ENCODE results near the gene ADAMTS19.

DNA sequence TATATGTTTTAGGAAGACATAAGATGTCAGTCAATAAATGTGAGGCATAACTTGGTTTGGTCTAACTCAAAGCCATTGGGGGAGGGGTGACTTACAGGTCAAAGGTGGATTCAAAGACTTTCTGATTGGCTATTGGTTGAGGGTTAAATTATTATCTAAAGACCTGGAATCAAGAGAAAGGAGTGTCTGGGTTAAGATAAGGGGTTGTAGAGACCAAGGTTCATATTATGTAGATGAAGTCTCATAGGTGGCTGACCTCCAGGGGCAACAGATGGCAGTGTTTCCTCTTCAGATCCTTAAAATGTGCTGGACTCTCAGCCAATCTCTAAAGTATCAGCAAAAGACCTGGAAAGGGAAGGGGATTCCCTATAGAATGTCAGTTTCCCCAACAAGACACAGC is 236.5 kb downstream of the ADAMTS19 start:
- TF ChIP-seq, protein P1, sequence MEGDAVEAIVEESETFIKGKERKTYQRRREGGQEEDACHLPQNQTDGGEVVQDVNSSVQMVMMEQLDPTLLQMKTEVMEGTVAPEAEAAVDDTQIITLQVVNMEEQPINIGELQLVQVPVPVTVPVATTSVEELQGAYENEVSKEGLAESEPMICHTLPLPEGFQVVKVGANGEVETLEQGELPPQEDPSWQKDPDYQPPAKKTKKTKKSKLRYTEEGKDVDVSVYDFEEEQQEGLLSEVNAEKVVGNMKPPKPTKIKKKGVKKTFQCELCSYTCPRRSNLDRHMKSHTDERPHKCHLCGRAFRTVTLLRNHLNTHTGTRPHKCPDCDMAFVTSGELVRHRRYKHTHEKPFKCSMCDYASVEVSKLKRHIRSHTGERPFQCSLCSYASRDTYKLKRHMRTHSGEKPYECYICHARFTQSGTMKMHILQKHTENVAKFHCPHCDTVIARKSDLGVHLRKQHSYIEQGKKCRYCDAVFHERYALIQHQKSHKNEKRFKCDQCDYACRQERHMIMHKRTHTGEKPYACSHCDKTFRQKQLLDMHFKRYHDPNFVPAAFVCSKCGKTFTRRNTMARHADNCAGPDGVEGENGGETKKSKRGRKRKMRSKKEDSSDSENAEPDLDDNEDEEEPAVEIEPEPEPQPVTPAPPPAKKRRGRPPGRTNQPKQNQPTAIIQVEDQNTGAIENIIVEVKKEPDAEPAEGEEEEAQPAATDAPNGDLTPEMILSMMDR (IDR thresholded peaks at IDR 0.05) = no peak
- no peak for TF ChIP-seq POLR2A (IDR thresholded peaks at IDR 0.05)

Data from heart left ventricle (tissue), 13 donors.